Lung (tissue), 12 donors: ENCODE results near the gene GAB2. TPM values are rescaled to one million over a fixed set of nuclear protein-coding genes. Genes with fewer than 3 reads are reported as not detected.
"Not testable (repeated sequence)": the region's sequence is repeated elsewhere in the genome, so short reads cannot be mapped to it uniquely, and the experiment has no call there.

ENCODE experiments used
- ATAC-seq: fragments of 200-7000 bp; cut with Tn5 transposase; one replicate; pipeline ENCODE4 v1.9.1; 2020; ENCODE audit warnings: moderate number of reproducible peaks; ENCODE audit not compliant: insufficient read depth, low FRiP score
- DNase-seq, 3 donors: peaks; one replicate each; pipeline ENCODE4 v3.0.0-alpha.2; 2013 to 2017
- H3K27ac ChIP-seq, 2 donors: one replicate each; pipeline ENCODE4 v1.5.1; 2013; ENCODE audit warnings: mild to moderate bottlenecking in 2 of 2, moderate library complexity in 2 of 2, control low read depth in 1 of 2, inconsistent platforms in 1 of 2, low read depth in 1 of 2, low read length in 1 of 2
- H3K27me3 ChIP-seq, 3 donors: one replicate each; pipeline ENCODE4 v1.5.1; 2013; ENCODE audit warnings: low read length in 2 of 3; ENCODE audit not compliant: control insufficient read depth in 3 of 3, insufficient read depth in 3 of 3
- H3K36me3 ChIP-seq, 4 donors: one replicate each; pipeline ENCODE4 v1.5.1; 2013; ENCODE audit warnings: low read length in 4 of 4, mild to moderate bottlenecking in 1 of 4, moderate library complexity in 1 of 4; ENCODE audit not compliant: control insufficient read depth in 4 of 4, insufficient read depth in 4 of 4
- H3K4me1 ChIP-seq, 5 donors: one replicate each; pipeline ENCODE4 v1.5.1; 2013; ENCODE audit warnings: low read length in 5 of 5, mild to moderate bottlenecking in 2 of 5, moderate library complexity in 1 of 5; ENCODE audit not compliant: control insufficient read depth in 5 of 5, insufficient read depth in 5 of 5
- H3K4me3 ChIP-seq: one replicate; pipeline ENCODE4 v1.5.1; 2013; ENCODE audit warnings: mild to moderate bottlenecking, control low read depth, moderate library complexity
- H3K9ac ChIP-seq, 2 donors: one replicate each; pipeline ENCODE4 v1.5.1; 2013; ENCODE audit warnings: low read length in 2 of 2, control low read depth in 1 of 2; ENCODE audit not compliant: insufficient read depth in 1 of 2
- H3K9me3 ChIP-seq, 4 donors: one replicate each; pipeline ENCODE4 v1.5.1; 2013; ENCODE audit warnings: low read length in 3 of 4, mild to moderate bottlenecking in 1 of 4, moderate library complexity in 1 of 4; ENCODE audit not compliant: control insufficient read depth in 4 of 4, insufficient read depth in 3 of 4
- CTCF ChIP-seq: IDR thresholded peaks from 2 replicates; pipeline ENCODE4 v1.5.1; 2012; ENCODE audit warnings: mild to moderate bottlenecking; ENCODE audit errors: control extremely low read depth, extremely low read depth
- WGBS, 2 donors: extraction: QIAGEN DNeasy Blood & Tissue Kit; methylation state at CpG; one replicate each; pipeline ENCODE4 v1.1.7; 2013; 5-methylcytosine and 5-hydroxymethylcytosine counted together
- polyA plus RNA-seq, 2 donors: library from polyadenylated mRNA; stranded (reverse); fragments of 200-250 nt; gene quantifications; one replicate each; pipeline ENCODE4 v1.2.1, GENCODE V29; 2013
- total RNA-seq, 2 donors: library from RNA; depleted of rRNA in 1 of 2; stranded (reverse); fragments of >200 nt in 1 of 2; gene quantifications; one replicate each; pipeline ENCODE4 v1.2.1, GENCODE V29; 2014 to 2021
- donor health status: control.
- donor health status: control.
- donor health status: Bipolar disorder and iron deficiency.
- donor health status: healthy.
- donor health status: DM: yes; HTN: yes; CAD: no.

The GAB2 gene
- total and polyA plus RNA-seq, 4 donors, result 17.8 to 47.9 (median 23.1) TPM

- WGBS, 2 donors, result 92 to 94% methylated on average over 2 of the region's 2 CpGs
- Histone ChIP-seq H3K4me3 (no peak overlapping the region), H3K27ac (no peak overlapping the region), H3K4me1 (peaks cover 4 to 18% (median 11%) of the 10 kb centered on the region in 5 donors), H3K36me3 (peaks cover 0 to 3% (median 0%) of the 10 kb centered on the region in 4 donors), H3K27me3 (no peaks in the 10 kb centered on the region), H3K9me3 (no peaks in the 10 kb centered on the region), H3K9ac (no peak overlapping the region)
- TF ChIP-seq CTCF, result no peak
- no peak for DNase-seq
- no peak for ATAC-seq
Observed at GRCh38 chr11:78281511-78281910, 136.1 kb downstream of the GAB2 start.

DNA sequence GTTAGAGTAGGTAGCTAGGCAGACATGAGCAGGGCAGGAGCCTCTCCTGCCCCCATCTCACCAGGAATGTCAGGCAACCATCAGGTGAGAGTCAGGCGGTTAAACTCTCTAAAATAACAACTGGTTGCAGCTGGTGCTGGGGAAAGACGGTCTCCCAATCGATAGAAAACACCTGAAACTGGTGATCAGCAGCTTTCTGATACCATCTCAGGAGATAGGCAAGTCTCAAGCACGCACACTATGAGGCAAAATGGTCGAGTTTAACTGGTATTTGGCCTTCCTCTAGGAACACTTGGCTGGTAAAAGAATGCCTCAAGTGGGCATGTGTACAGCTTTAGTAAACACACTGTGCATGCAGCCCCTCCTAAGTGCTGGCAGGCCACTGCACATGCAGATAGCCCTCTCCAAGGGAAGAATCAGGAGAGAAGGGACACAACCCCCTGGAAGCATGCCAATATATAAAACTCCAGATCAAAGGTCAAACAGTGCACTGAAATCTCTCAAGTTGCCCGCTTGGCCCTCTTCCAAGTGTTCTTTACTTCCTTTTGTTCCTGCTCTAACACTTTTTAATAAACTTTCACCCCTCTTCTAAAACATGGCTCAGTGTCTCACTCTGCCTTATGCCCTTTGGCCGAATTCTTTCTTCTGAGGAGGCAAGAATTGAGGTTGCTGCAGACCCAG is 140.2 kb downstream of the GAB2 start:
- H3K4me1 ChIP-seq, result peaks cover 0 to 18% (median 6%) of the 10 kb centered on the region in 5 donors
- DNase-seq (peak; percentile 62 to 76 (median 67)), ATAC-seq (peak; percentile 64)
- H3K36me3 ChIP-seq, result peaks cover 0 to 8% (median 5%) of the 10 kb centered on the region in 4 donors
- peak overlapping the region in 1 of 2 donors; percentile 65 for H3K27ac ChIP-seq
- WGBS, 2 donors, result 52 to 76% methylated on average over 7 of the region's 7 CpGs
- no peak overlapping the region for H3K4me3 ChIP-seq
- H3K9ac ChIP-seq, result no peak overlapping the region
- H3K27me3 ChIP-seq, result no peaks in the 10 kb centered on the region
- H3K9me3 ChIP-seq, result peaks cover 0 to 6% (median 3%) of the 10 kb centered on the region in 4 donors
- TF ChIP-seq CTCF, result no peak

DNA sequence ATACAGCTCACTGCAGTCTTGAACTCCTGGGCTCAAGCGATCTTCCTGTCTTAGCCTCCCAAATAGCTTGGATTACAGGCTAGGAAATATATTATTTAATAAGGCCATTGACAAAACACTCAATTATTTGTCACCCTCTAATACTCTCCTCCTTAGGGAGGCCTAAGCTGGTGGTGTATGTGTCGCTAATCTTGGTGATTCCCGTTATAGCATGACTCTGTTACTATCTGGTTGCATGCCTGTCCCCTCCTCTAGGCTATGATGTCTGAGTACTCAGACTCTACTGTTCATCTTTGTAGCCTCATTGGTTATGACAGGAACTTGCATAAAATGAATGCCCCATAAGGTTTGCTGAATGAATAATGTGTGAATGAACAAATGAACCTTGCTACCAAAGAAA is 141.3 kb downstream of the GAB2 start:
- ATAC-seq, result no peak
- no peak overlapping the region for H3K9ac ChIP-seq
- no peak overlapping the region for H3K27ac ChIP-seq
- peaks cover 0 to 6% (median 3%) of the 10 kb centered on the region in 4 donors for H3K9me3 ChIP-seq
- WGBS, 2 donors, result 98 to 100% methylated on average over 3 of the region's 3 CpGs
- DNase-seq, result no peak
- no peaks in the 10 kb centered on the region for H3K27me3 ChIP-seq
- no peak overlapping the region for H3K4me3 ChIP-seq
- peaks cover 0 to 8% (median 5%) of the 10 kb centered on the region in 4 donors for H3K36me3 ChIP-seq
- peaks cover 0 to 18% (median 6%) of the 10 kb centered on the region in 5 donors for H3K4me1 ChIP-seq
- TF ChIP-seq CTCF, result no peak

DNA sequence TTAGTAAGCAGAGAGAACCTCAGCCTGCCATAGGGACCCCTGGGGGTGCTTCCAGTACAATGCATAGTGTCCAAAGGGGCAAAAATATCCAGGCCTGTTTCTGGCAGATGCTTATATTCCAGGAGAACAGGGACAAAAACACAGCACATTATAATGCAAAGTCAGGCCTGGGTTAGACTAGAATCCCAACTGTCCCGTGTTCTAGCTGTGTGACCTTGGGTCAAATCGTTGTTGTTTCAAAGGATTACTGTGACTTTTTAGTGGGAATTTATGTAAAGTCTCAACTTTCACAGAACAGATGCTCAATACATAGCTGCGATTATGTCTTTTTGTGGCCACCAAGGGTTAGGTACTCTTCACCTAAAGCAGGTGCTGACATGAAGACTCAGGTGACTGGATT is 142.9 kb downstream of the GAB2 start:
- DNase-seq, result no peak
- no peak for ATAC-seq
- Histone ChIP-seq H3K36me3 (peaks cover 0 to 8% (median 4%) of the 10 kb centered on the region in 4 donors), H3K4me3 (no peak overlapping the region), H3K27me3 (no peaks in the 10 kb centered on the region), H3K27ac (peak overlapping the region in 1 of 2 donors; percentile 40), H3K9me3 (peaks cover 0 to 6% (median 3%) of the 10 kb centered on the region in 4 donors), H3K9ac (no peak overlapping the region), H3K4me1 (peaks cover 0 to 16% (median 6%) of the 10 kb centered on the region in 5 donors)
- 91 to 96% methylated on average over 3 of the region's 3 CpGs for WGBS, 2 donors
- TF ChIP-seq CTCF, result no peak

- H3K36me3 ChIP-seq, H3K27me3 ChIP-seq, H3K9ac ChIP-seq, H3K9me3 ChIP-seq, ATAC-seq, DNase-seq, H3K27ac ChIP-seq, H3K4me3 ChIP-seq: not testable (repeated sequence)
- 95 to 98% methylated on average over 6 of the region's 6 CpGs for whole genome bisulfite sequencing, 2 donors
- peaks cover 4 to 18% (median 6%) of the 10 kb centered on the region in 5 donors for H3K4me1 ChIP-seq
Observed at GRCh38 chr11:78272625-78273269, 144.9 kb downstream of the GAB2 start.
